B cell (primary cell): ENCODE measurements around the gene ZNF322. TPM values are rescaled to one million over a fixed set of nuclear protein-coding genes. Genes with fewer than 3 reads are reported as not detected.

ENCODE experiments used
- ATAC-seq: fragments of 200-7000 bp; cut with Tn5 transposase; one replicate; pipeline ENCODE4 v1.10.0; 2021; ENCODE audit warnings: low read depth, mild to moderate bottlenecking, moderate number of reproducible peaks, moderate library complexity
- CTCF ChIA-PET: fragments of 350-600 bp; sonication (Branson Sonifier 250); formaldehyde crosslinking; loops from one replicate; lab custom pipeline; 2021; ENCODE audit warnings: antibody characterized with exemption, inconsistent platforms; lab: Charles Lee
- POLR2A ChIA-PET: fragments of 350-600 bp; sonication (Branson Sonifier 250); formaldehyde crosslinking; loops from one replicate; lab custom pipeline; 2021; ENCODE audit warnings: antibody characterized with exemption; lab: Charles Lee
- DNase-seq: peaks from one replicate; pipeline ENCODE4 v3.0.0; 2013
- H2AFZ ChIP-seq: 2 replicates; pipeline ENCODE4 v1.6.1; 2012; ENCODE audit warnings: mild to moderate bottlenecking, low read depth, low read length; ENCODE audit not compliant: insufficient read depth, poor library complexity, severe bottlenecking
- H3K27ac ChIP-seq, 2 donors: 1 replicate in 1 of 2; 2 replicates in 1 of 2; pipeline ENCODE4 v1.5.1; 2012 to 2013; ENCODE audit warnings: low read length in 2 of 2, mild to moderate bottlenecking in 2 of 2, moderate library complexity in 1 of 2
- H3K27me3 ChIP-seq, 4 experiments: fragments of 200-600 bp in 1 of 4; sonication (generic) in 1 of 4; replicated peaks in 1 of 4; 1 replicate in 2 of 4; 2 replicates in 2 of 4; pipeline versions ENCODE4 v1.6.1 to v1.7.0; 2013 to 2016; ENCODE audit warnings: low read length in 3 of 4, mild to moderate bottlenecking in 2 of 4, mixed read lengths in 1 of 4, moderate library complexity in 1 of 4; ENCODE audit not compliant: insufficient read depth in 4 of 4, control insufficient read depth in 3 of 4; ENCODE audit errors: control extremely low read depth in 1 of 4
- H3K36me3 ChIP-seq, 2 experiments: replicated peaks in 1 of 2; 1 replicate in 1 of 2; 2 replicates in 1 of 2; pipeline versions ENCODE4 v1.6.1 to v1.7.1; 2013; ENCODE audit warnings: low read length in 1 of 2; ENCODE audit not compliant: insufficient read depth in 2 of 2, control insufficient read depth in 1 of 2; ENCODE audit errors: control extremely low read depth in 1 of 2, extremely low read depth in 1 of 2
- H3K4me1 ChIP-seq, 2 donors: fragments of 200-600 bp in 1 of 2; sonication (generic) in 1 of 2; 1 replicate in 1 of 2; 2 replicates in 1 of 2; pipeline versions ENCODE4 v1.5.1 to v1.6.1; 2013 to 2017; ENCODE audit warnings: low read length in 2 of 2; ENCODE audit not compliant: control insufficient read depth in 2 of 2, insufficient read depth in 2 of 2
- H3K4me2 ChIP-seq: replicated peaks from 2 replicates; pipeline ENCODE3; 2012; ENCODE audit warnings: mild to moderate bottlenecking, low read depth, low read length; ENCODE audit not compliant: poor library complexity, severe bottlenecking
- H3K4me3 ChIP-seq, 5 experiments: fragments of 200-600 bp in 1 of 5; sonication (generic) in 1 of 5; 1 replicate in 3 of 5; 2 replicates in 2 of 5; pipeline versions ENCODE4 v1.5.1 to v1.7.0; 2011 to 2016; ENCODE audit warnings: low read length in 4 of 5, mild to moderate bottlenecking in 4 of 5, low read depth in 2 of 5, control low read depth in 1 of 5, moderate library complexity in 1 of 5; ENCODE audit not compliant: insufficient read depth in 1 of 5; ENCODE audit errors: control extremely low read depth in 1 of 5, extremely low read depth in 1 of 5
- H3K79me2 ChIP-seq: fragments of 200-600 bp; sonication (generic); one replicate; pipeline ENCODE4 v1.6.0; 2016; ENCODE audit warnings: low read length; ENCODE audit not compliant: control insufficient read depth, insufficient read depth
- H3K9ac ChIP-seq: fragments of 200-600 bp; sonication (generic); 2 replicates; pipeline ENCODE4 v1.6.1; 2017; ENCODE audit warnings: mild to moderate bottlenecking, low read length, moderate library complexity
- H3K9me3 ChIP-seq, 3 donors: one replicate each; pipeline versions ENCODE4 v1.6.1 to v1.7.1; 2013; ENCODE audit warnings: low read length in 2 of 3; ENCODE audit not compliant: control insufficient read depth in 2 of 3, insufficient read depth in 1 of 3; ENCODE audit errors: control extremely low read depth in 1 of 3
- H4K20me1 ChIP-seq: 2 replicates; pipeline ENCODE4 v1.6.0; 2012; ENCODE audit warnings: mild to moderate bottlenecking, low read length; ENCODE audit not compliant: insufficient read depth, control insufficient read depth, poor library complexity, severe bottlenecking
- H3K27ac Mint-ChIP-seq: one replicate; pipeline ENCODE4 v1.8.0; 2021; ENCODE audit warnings: mixed read lengths
- H3K27me3 Mint-ChIP-seq: one replicate; pipeline ENCODE4 v1.8.0; 2021; ENCODE audit warnings: mixed read lengths
- H3K4me1 Mint-ChIP-seq: one replicate; pipeline ENCODE4 v1.8.0; 2021; ENCODE audit warnings: mixed read lengths
- H3K4me3 Mint-ChIP-seq: one replicate; pipeline ENCODE4 v1.8.0; 2021; ENCODE audit warnings: mixed read lengths
- H3K9me3 Mint-ChIP-seq: one replicate; pipeline ENCODE4 v1.8.0; 2022; ENCODE audit warnings: mixed read lengths; ENCODE audit not compliant: insufficient read depth
- CTCF ChIP-seq: fragments of 200-600 bp; IDR thresholded peaks from one replicate; pipeline ENCODE4 v1.8.0; 2022; ENCODE audit warnings: antibody characterized with exemption, mild to moderate bottlenecking
- EZH2 ChIP-seq: IDR thresholded peaks from 2 replicates; pipeline ENCODE4 v1.6.1; 2012; ENCODE audit warnings: borderline replicate concordance, low read depth, mild to moderate bottlenecking, moderate library complexity, low read length; ENCODE audit not compliant: insufficient read depth, poor library complexity, severe bottlenecking
- WGBS: methylation state at CpG from one replicate; pipeline ENCODE4 v1.1.5; 2013; ENCODE audit warnings: missing lambda C conversion rate; ENCODE audit not compliant: insufficient coverage; 5-methylcytosine and 5-hydroxymethylcytosine counted together
- intact Hi-C: fragments of 100-400 bp; cut with micrococcal nuclease; formaldehyde crosslinking; loops from one replicate; pipeline ENCODE4 v1.10.0; 2022
- polyA plus RNA-seq: library from polyadenylated mRNA; depleted of rRNA; stranded (reverse); fragments of >200 nt; gene quantifications from 2 replicates; pipeline ENCODE4 v1.2.3, GENCODE V29; 2012
- total RNA-seq, 2 donors: library from RNA; stranded (reverse); fragments of 120-200 nt in 1 of 2; gene quantifications; 1 replicate in 1 of 2; 2 replicates in 1 of 2; pipeline versions ENCODE4 v1.2.3 to v1.2.4, GENCODE V29; 2013 to 2022

ZNF322 gene
- total and polyA plus RNA-seq, 2 donors (not counting 1 experiment from before 2014, with no cell fraction given), result 3.2 to 27.6 TPM

DNA sequence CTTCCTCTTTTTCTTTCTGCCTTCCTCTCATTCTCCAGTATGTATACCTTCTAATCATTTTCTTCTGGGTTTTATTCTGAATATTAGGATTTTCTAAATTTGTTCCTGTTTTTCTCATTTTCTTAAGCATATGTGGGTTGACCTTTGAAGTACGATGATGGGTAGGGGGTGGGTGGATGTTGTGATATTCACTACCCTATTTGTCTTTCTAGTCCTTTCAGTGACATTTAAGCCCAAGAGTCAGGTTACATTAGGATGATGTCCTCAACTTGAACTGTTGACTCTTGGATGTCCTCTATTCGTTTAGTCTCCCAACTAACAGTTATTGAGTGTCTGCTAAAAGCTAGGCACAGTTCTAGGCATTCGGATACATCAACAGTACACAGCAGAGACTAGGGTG lies 55.5 kb downstream of the ZNF322 start:
- no CpG with 5 or more reads among the region's 3 CpGs for WGBS
- Histone ChIP-seq H3K36me3 (peaks cover 0 to 19% of the 10 kb centered on the region in 2 experiments), H2AFZ (no peak overlapping the region), H3K4me1 (peaks cover 0 to 3% of the 10 kb centered on the region in 2 donors), H3K9ac (no peak overlapping the region), H3K27me3 (no peaks in the 10 kb centered on the region), H3K79me2 (no peaks in the 10 kb centered on the region), H3K4me2 (no peak overlapping the region), H4K20me1 (no peaks in the 10 kb centered on the region), H3K27ac (no peak overlapping the region), H3K4me3 (no peak overlapping the region), H3K9me3 (no peaks in the 10 kb centered on the region)
- no peak overlapping the region for H3K4me3 Mint-ChIP-seq
- TF ChIP-seq CTCF, result no peak
- no peak for TF ChIP-seq EZH2
- no peak overlapping the region for H3K27ac Mint-ChIP-seq
- ATAC-seq, result no peak
- H3K9me3 Mint-ChIP-seq, result no peaks in the 10 kb centered on the region
- H3K27me3 Mint-ChIP-seq, result no peaks in the 10 kb centered on the region
- intact Hi-C loops, result no loop called here
- ChIA-PET POLR2A (no interaction called here), CTCF (no interaction called here)
- peaks cover 14% of the 10 kb centered on the region for H3K4me1 Mint-ChIP-seq
- no peak for DNase-seq

GRCh38 chr6:26602262-26602661 lies 57.3 kb downstream of the ZNF322 start:
- no peak for DNase-seq
- intact Hi-C loops, result no loop called here
- H3K36me3 ChIP-seq, result peaks cover 0 to 31% of the 10 kb centered on the region in 2 experiments
- Mint-ChIP-seq H3K27me3 (no peaks in the 10 kb centered on the region), H3K9me3 (no peaks in the 10 kb centered on the region), H3K4me3 (no peak overlapping the region), H3K27ac (no peak overlapping the region), H3K4me1 (peaks cover 20% of the 10 kb centered on the region)
- no peak overlapping the region for H2AFZ ChIP-seq
- ATAC-seq, result no peak
- ChIA-PET CTCF (interaction anchor here (0.6 kb wide), 1 partner anchor 525 kb away, joined by 3 read pairs; no protein-coding TSS in a partner anchor), POLR2A (no interaction called here)
- H3K79me2 ChIP-seq, result peaks cover 15% of the 10 kb centered on the region
- no peak overlapping the region for H3K9ac ChIP-seq
- no peaks in the 10 kb centered on the region for H3K9me3 ChIP-seq
- no peak overlapping the region for H3K27ac ChIP-seq
- no peaks in the 10 kb centered on the region for H3K27me3 ChIP-seq
- TF ChIP-seq EZH2 (no peak), CTCF (no peak)
- H3K4me3 ChIP-seq, result no peak overlapping the region
- peaks cover 8 to 11% of the 10 kb centered on the region in 2 donors for H3K4me1 ChIP-seq
- WGBS, result no CpG with 5 or more reads among the region's 3 CpGs
- peaks cover 9% of the 10 kb centered on the region for H4K20me1 ChIP-seq
- no peak overlapping the region for H3K4me2 ChIP-seq
